Spleen (tissue), 11 donors: ENCODE results near the gene KAT8. TPM values are rescaled to one million over a fixed set of nuclear protein-coding genes. Genes with fewer than 3 reads are reported as not detected.
A peak's percentile ranks its signal among the peaks of the same experiment; 100 is the strongest.

Experiments
- DNase-seq: peaks from one replicate; pipeline ENCODE4 v3.0.0-alpha.2; 2020
- H3K27ac ChIP-seq, 8 donors: fragments of 200-600 bp; sonication (generic) in 7 of 8; 1 replicate in 4 of 8; 2 replicates in 4 of 8; pipeline versions ENCODE4 v1.5.0 to v1.8.0; 2016 to 2021; ENCODE audit warnings: inconsistent platforms in 4 of 8, mild to moderate bottlenecking in 4 of 8, moderate library complexity in 1 of 8
- H3K27me3 ChIP-seq, 7 donors: fragments of 200-600 bp; sonication (generic) in 6 of 7; replicated peaks in 1 of 7; 1 replicate in 4 of 7; 2 replicates in 3 of 7; pipeline versions ENCODE4 v1.5.0 to v1.8.0; 2016 to 2021; ENCODE audit warnings: inconsistent platforms in 3 of 7, mild to moderate bottlenecking in 1 of 7
- H3K36me3 ChIP-seq, 6 donors: fragments of 200-600 bp; sonication (generic) in 5 of 6; 1 replicate in 4 of 6; 2 replicates in 2 of 6; pipeline versions ENCODE4 v1.5.0 to v1.8.0; 2016 to 2021; ENCODE audit warnings: inconsistent platforms in 2 of 6
- H3K4me1 ChIP-seq, 6 donors: fragments of 200-600 bp; sonication (generic) in 5 of 6; 1 replicate in 3 of 6; 2 replicates in 3 of 6; pipeline versions ENCODE4 v1.5.0 to v1.8.0; 2016 to 2021; ENCODE audit warnings: inconsistent platforms in 3 of 6
- H3K4me3 ChIP-seq, 8 donors: fragments of 200-600 bp; sonication (generic) in 7 of 8; 1 replicate in 4 of 8; 2 replicates in 4 of 8; pipeline versions ENCODE4 v1.5.0 to v1.8.0; 2016 to 2021; ENCODE audit warnings: inconsistent platforms in 4 of 8, mild to moderate bottlenecking in 4 of 8, moderate library complexity in 2 of 8
- H3K9me3 ChIP-seq, 8 donors: fragments of 200-600 bp; sonication (generic) in 7 of 8; 1 replicate in 4 of 8; 2 replicates in 4 of 8; pipeline versions ENCODE4 v1.5.0 to v1.8.0; 2016 to 2021; ENCODE audit warnings: inconsistent platforms in 4 of 8
- POLR2A ChIP-seq, 3 donors: fragments of 450-650 bp; IDR thresholded peaks; one replicate each; pipeline ENCODE4 v1.5.1; 2017; ENCODE audit warnings: antibody characterized with exemption in 3 of 3, mild to moderate bottlenecking in 1 of 3
- POLR2AphosphoS5 ChIP-seq, 3 donors: sonication (generic); formaldehyde crosslinking; IDR thresholded peaks; one replicate each; pipeline ENCODE4 v1.5.1; 2017; ENCODE audit warnings: antibody characterized with exemption in 3 of 3
- WGBS, 5 donors: extraction: QIAGEN DNeasy Blood & Tissue Kit in 3 of 5; methylation state at CpG; one replicate each; pipeline versions ENCODE4 v1.1.5 to v1.1.7; 2013 to 2018; 5-methylcytosine and 5-hydroxymethylcytosine counted together
- intact Hi-C: fragments of 100-400 bp; cut with DNase I; formaldehyde crosslinking; loops from one replicate; pipeline ENCODE4 v1.15.0; 2023; ENCODE audit warnings: low total_unique reads
- polyA plus RNA-seq, 3 donors: library from polyadenylated mRNA; stranded (reverse); fragments of 200-250 nt; gene quantifications; one replicate each; pipeline ENCODE4 v1.2.1, GENCODE V29; 2013
- total RNA-seq, 7 donors: library from RNA; depleted of rRNA in 3 of 7; stranded (reverse); fragments of >200 nt in 3 of 7; fragmentation: NEBNext Ultra II Directional in 4 of 7; extraction: Animal tissue kit (Norgen Biotek cat#: 25700) in 4 of 7; gene quantifications; one replicate each; pipeline versions ENCODE4 v1.1.0 to v1.2.1, GENCODE V29; 2016 to 2021
- TF ChIP-seq, protein P1 (sequence below), 11 experiments: fragments of 200-600 bp in 7 of 11; fragments of 450-650 bp in 4 of 11; sonication (generic) in 4 of 11; IDR thresholded peaks in 8 of 11; conservative IDR thresholded peaks in 3 of 11; 1 replicate in 7 of 11; 2 replicates in 4 of 11; pipeline versions ENCODE4 v1.4.0 to v1.8.0; 2016 to 2021; ENCODE audit warnings: antibody characterized with exemption in 11 of 11, inconsistent platforms in 4 of 11, mild to moderate bottlenecking in 1 of 11
- donor health status: healthy with polysubstance abuse.
- donor health status: DM: no; HTN: no; CAD: no; lungs with moderate emphysema.
- donor health status: DM: no; HTN: no; CAD: no.
- donor health status: Bipolar disorder and iron deficiency.
- donor health status: healthy.
- donor health status: DM: no; HTN: no; CAD: no.
- donor health status: DM: yes; HTN: yes; CAD: no.

KAT8 gene
- total and polyA plus RNA-seq, 10 donors: 48.7 to 94.8 (median 80.4) TPM

DNA sequence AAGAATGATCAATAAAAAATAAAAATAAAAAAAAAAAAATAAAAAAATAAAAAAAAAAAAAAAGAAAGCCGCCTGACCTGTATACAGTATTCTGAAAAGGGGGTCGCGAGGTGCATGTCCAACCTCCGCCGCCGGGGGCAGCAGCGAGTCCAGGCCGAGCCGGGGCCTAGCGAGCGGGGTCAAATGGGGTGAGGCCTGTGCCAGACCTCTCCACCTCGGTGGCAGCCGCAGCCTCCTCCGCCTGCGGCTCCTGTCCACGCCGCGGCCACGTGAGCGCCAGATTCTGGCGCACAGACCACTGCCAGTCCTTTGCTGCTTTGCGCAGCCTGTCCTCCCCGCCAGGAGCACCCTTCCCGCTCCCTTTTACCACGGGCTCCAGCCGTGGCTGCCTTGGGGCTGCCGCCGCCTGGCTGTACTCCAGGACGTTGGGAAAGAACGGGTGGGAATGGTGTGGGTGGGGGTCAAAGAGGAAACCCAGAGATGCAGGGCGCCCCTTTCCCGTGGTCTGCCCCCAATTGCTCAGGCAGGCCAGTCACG, 11.7 kb upstream of the KAT8 start:
- Histone ChIP-seq H3K9me3 (no peaks in the 10 kb centered on the region), H3K36me3 (peaks cover 0 to 17% (median 13%) of the 10 kb centered on the region in 6 donors), H3K27ac (peak overlapping the region in 5 of 8 donors; percentile 47 to 83 (median 69)), H3K4me1 (peaks cover 11 to 44% (median 32%) of the 10 kb centered on the region in 6 donors), H3K4me3 (peak overlapping the region in 3 of 8 donors; percentile 7 to 50 (median 25)), H3K27me3 (no peaks in the 10 kb centered on the region)
- TF ChIP-seq, protein P1, sequence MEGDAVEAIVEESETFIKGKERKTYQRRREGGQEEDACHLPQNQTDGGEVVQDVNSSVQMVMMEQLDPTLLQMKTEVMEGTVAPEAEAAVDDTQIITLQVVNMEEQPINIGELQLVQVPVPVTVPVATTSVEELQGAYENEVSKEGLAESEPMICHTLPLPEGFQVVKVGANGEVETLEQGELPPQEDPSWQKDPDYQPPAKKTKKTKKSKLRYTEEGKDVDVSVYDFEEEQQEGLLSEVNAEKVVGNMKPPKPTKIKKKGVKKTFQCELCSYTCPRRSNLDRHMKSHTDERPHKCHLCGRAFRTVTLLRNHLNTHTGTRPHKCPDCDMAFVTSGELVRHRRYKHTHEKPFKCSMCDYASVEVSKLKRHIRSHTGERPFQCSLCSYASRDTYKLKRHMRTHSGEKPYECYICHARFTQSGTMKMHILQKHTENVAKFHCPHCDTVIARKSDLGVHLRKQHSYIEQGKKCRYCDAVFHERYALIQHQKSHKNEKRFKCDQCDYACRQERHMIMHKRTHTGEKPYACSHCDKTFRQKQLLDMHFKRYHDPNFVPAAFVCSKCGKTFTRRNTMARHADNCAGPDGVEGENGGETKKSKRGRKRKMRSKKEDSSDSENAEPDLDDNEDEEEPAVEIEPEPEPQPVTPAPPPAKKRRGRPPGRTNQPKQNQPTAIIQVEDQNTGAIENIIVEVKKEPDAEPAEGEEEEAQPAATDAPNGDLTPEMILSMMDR (IDR thresholded peaks at IDR 0.05 in 8 of 11, conservative IDR thresholded peaks at IDR 0.05 in 3 of 11): peak; percentile 71 to 91 (median 85)
- TF ChIP-seq POLR2AphosphoS5 (IDR thresholded peaks at IDR 0.05) (peak; percentile 51 to 86 (median 72)), POLR2A (IDR thresholded peaks at IDR 0.05) (no peak)
- intact Hi-C loops: no loop called here
- 10 to 25% (median 15%) methylated on average over 28 to 33 of the region's 33 CpGs for WGBS, 5 donors
- DNase-seq: peak; percentile 95

DNA sequence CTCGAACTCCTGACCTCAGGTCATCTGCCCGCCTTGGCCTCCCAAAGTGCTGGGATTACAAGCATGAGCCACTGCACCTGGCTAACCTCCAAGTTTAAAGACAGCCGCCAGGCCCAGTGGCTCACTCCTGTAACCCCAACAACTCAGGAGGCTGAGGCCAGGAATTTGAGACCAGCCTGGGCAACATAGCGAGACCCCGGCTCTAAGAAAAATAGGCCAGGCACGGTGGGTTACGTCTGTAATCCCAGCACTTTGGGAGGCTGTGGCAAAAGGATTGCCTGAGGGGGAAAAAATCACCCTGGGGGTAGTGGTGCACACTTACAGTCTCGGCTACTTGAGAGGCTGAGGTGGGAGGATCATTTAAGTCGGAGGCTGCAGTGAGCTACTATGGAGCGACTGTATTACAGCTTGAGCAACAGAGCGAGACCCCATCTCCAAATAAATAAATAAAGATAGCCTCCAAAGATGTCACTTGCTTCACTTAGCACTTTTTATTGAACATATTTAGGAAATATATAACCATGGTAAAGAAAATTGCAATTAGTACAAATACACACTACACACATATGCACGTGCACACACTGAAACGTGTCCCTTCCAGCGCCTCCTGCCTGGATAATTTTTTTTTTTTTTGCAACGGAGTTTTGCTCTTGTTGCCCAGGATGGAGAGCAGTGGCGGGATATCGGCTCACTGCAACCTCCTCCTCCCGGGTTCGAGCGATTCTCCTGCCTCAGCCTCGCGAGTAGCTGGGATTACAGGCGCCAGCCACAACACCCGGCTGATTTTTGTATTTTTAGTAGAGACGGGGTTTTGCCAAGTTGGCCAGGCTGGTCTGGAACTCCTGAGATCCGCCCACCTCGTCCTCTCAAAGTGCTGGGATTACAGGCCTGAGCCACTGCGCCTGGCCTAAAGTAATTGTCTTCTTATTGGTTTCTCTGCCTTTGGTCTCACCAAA, 10.7 kb upstream of the KAT8 start:
- whole genome bisulfite sequencing, 5 donors: 93 to 96% (median 94%) methylated on average over 28 of the region's 28 CpGs
- Histone ChIP-seq H3K4me1 (peaks cover 11 to 44% (median 33%) of the 10 kb centered on the region in 6 donors), H3K27me3 (no peaks in the 10 kb centered on the region), H3K36me3 (peaks cover 0 to 28% (median 24%) of the 10 kb centered on the region in 6 donors), H3K27ac (peak overlapping the region in 1 of 8 donors; percentile 83), H3K9me3 (no peaks in the 10 kb centered on the region), H3K4me3 (no peak overlapping the region)
- no peak for DNase-seq
- intact Hi-C loops: no loop called here
- no peak for TF ChIP-seq POLR2A (IDR thresholded peaks at IDR 0.05)
- TF ChIP-seq, protein P1 (IDR thresholded peaks at IDR 0.05 in 8 of 11, conservative IDR thresholded peaks at IDR 0.05 in 3 of 11): no peak
- TF ChIP-seq POLR2AphosphoS5 (IDR thresholded peaks at IDR 0.05): no peak

DNA sequence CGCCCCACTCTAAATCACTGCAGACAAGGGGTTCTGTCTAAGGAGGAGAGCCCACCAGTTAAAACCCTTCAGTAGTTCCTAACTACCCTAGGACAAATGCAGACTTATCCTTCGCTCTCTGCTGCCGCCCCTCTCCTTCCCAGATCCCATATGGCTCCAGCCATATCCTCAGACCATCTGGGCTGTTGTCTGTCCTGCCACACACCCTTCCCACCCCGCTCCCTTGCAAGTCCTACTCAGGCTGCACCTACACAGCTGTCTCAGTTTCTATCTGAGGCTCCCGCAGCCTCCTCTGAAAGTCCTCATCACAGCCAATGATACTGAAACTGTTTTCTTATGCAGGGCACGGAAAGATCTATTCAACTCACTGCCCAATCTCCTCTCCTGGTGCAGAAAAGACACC, 10.0 kb upstream of the KAT8 start:
- peaks cover 11 to 50% (median 37%) of the 10 kb centered on the region in 6 donors for H3K4me1 ChIP-seq
- H3K4me3 ChIP-seq: peak overlapping the region in 2 of 8 donors; percentile 88 to 97
- peaks cover 0 to 35% (median 31%) of the 10 kb centered on the region in 6 donors for H3K36me3 ChIP-seq
- TF ChIP-seq POLR2AphosphoS5 (IDR thresholded peaks at IDR 0.05) (no peak), POLR2A (IDR thresholded peaks at IDR 0.05) (no peak)
- TF ChIP-seq, protein P1 (IDR thresholded peaks at IDR 0.05 in 8 of 11, conservative IDR thresholded peaks at IDR 0.05 in 3 of 11): no peak
- H3K27ac ChIP-seq: peak overlapping the region in 5 of 8 donors; percentile 87 to 96 (median 92)
- H3K9me3 ChIP-seq: no peaks in the 10 kb centered on the region
- no peaks in the 10 kb centered on the region for H3K27me3 ChIP-seq
- no peak for DNase-seq
- WGBS, 5 donors: 82 to 90% (median 89%) methylated on average over 6 of the region's 6 CpGs
- intact Hi-C loops: no loop called here
